Mesothelial cell of epicardium (in vitro differentiated cells): ENCODE data around the gene C2CD3. TPM values are rescaled to one million over a fixed set of nuclear protein-coding genes. Genes with fewer than 3 reads are reported as not detected.
A peak's percentile ranks its signal among the peaks of the same experiment; 100 is the strongest.

ENCODE experiments used
- DNase-seq, 2 experiments: peaks; one replicate each; pipeline ENCODE4 v3.0.0; 2021; ENCODE audit warnings: low spot score in 2 of 2; ENCODE audit not compliant: unreplicated experiment in 2 of 2
- H3K27ac Mint-ChIP-seq: 2 replicates; pipeline ENCODE4 v1.8.0; 2021; ENCODE audit warnings: mixed read lengths
- H3K27me3 Mint-ChIP-seq: 2 replicates; pipeline ENCODE4 v1.8.0; 2021; ENCODE audit warnings: low read depth, mixed read lengths
- H3K36me3 Mint-ChIP-seq: 2 replicates; pipeline ENCODE4 v1.8.0; 2021; ENCODE audit warnings: mixed read lengths
- H3K4me1 Mint-ChIP-seq: 2 replicates; pipeline ENCODE4 v1.8.0; 2021; ENCODE audit warnings: mixed read lengths
- H3K4me3 Mint-ChIP-seq: 2 replicates; pipeline ENCODE4 v1.8.0; 2021; ENCODE audit warnings: mild to moderate bottlenecking, moderate library complexity, mixed read lengths
- H3K9me3 Mint-ChIP-seq: 2 replicates; pipeline ENCODE4 v1.8.0; 2021; ENCODE audit warnings: mixed read lengths
- total RNA-seq: library from RNA; stranded (reverse); gene quantifications from 3 replicates; pipeline ENCODE4 v1.2.1, GENCODE V29; 2021
- TF ChIP-seq, protein P1 (sequence below): fragments of 200-600 bp; sonication (generic); IDR thresholded peaks from one replicate; pipeline ENCODE4 v1.5.0; 2021; ENCODE audit warnings: antibody characterized with exemption; ENCODE audit not compliant: unreplicated experiment

C2CD3 gene
- total RNA-seq, 1 donor from 2014 or later = 34.8 TPM

GRCh38 chr11:73981051-73981805, 189.6 kb downstream of the C2CD3 start:
- Mint-ChIP-seq H3K9me3 (no peaks in the 10 kb centered on the region), H3K27me3 (peaks cover 9% of the 10 kb centered on the region), H3K36me3 (peaks cover 11% of the 10 kb centered on the region), H3K4me3 (peak overlapping the region; percentile 82), H3K4me1 (peaks cover 25% of the 10 kb centered on the region), H3K27ac (no peak overlapping the region)
- no peak for DNase-seq
- TF ChIP-seq, protein P1, sequence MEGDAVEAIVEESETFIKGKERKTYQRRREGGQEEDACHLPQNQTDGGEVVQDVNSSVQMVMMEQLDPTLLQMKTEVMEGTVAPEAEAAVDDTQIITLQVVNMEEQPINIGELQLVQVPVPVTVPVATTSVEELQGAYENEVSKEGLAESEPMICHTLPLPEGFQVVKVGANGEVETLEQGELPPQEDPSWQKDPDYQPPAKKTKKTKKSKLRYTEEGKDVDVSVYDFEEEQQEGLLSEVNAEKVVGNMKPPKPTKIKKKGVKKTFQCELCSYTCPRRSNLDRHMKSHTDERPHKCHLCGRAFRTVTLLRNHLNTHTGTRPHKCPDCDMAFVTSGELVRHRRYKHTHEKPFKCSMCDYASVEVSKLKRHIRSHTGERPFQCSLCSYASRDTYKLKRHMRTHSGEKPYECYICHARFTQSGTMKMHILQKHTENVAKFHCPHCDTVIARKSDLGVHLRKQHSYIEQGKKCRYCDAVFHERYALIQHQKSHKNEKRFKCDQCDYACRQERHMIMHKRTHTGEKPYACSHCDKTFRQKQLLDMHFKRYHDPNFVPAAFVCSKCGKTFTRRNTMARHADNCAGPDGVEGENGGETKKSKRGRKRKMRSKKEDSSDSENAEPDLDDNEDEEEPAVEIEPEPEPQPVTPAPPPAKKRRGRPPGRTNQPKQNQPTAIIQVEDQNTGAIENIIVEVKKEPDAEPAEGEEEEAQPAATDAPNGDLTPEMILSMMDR = no peak

DNA sequence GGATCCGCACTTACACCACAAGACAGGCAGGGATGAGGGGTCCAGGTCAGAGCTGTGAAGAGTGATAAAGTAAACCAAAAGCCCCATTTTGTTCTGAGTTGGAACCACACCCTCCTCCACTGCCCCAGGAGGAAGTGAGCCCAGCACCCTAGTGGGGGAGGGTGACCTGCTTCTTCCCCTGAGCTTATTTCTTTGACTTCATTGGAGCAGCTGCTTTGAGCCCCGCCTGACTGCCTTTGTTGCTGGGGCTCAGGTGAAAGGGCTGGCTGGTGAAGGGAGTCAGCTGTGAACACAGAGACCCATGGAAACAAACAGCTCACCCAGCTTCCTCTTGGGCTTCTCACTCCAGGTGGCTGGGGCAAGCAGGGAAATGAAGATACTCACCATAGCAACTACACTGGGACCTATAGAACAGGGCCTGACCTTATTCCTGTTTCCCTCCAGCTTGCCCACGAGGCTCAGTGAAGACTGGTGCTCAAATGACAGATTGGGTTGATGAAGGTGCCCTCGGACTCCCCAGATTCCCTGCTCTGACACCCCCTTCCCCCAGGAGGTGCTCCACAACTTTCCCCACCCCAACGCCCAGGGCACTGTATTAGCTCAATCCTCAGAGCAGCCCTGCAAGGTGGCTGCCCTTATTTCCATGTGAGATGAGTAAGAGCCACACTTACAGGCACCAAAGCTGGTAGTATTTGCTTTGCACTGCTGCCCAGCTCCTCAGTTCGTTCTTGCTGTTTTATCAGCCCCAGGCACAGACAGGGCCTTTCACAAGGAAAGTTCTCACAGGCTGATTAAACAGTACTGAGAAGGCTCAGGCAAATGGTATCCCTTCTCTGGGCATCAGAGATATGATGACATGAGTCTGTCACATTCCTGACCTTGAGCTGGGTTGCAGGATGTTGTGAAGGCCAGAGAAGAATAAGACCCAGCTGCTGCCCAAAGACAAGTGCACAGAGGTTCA, 190.5 kb downstream of the C2CD3 start:
- no peak overlapping the region for H3K27ac Mint-ChIP-seq
- no peak for DNase-seq
- no peaks in the 10 kb centered on the region for H3K9me3 Mint-ChIP-seq
- H3K4me1 Mint-ChIP-seq = peaks cover 25% of the 10 kb centered on the region
- TF ChIP-seq, protein P1 = no peak
- H3K27me3 Mint-ChIP-seq = peaks cover 8% of the 10 kb centered on the region
- peaks cover 18% of the 10 kb centered on the region for H3K36me3 Mint-ChIP-seq
- H3K4me3 Mint-ChIP-seq = no peak overlapping the region

DNA sequence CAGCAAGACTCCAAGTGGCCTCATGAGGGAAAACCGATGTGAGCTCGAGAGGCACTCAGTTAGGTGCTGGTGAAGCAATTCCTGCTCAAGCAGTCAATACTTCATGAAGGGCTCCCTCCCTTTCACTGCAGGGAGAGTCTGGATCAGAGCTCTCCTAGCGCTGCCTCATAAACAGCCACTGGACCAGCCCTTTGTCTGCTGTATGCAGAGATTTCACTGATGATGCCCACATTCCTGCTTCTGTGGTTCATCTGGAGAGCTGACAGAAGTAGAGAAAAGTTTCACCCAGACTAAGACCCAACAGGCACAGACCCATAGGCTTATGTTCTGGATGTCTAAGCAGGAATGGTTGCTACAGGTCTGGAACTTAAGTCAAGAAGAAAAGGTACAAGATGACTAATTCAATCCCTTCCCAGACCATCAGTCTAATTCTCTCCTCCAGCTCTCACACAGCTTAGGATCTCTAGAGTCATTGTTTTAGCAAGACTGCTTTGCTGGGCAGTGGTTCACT, 192.2 kb downstream of the C2CD3 start:
- TF ChIP-seq, protein P1 = no peak
- Mint-ChIP-seq H3K27me3 (peaks cover 6% of the 10 kb centered on the region), H3K4me1 (peaks cover 23% of the 10 kb centered on the region), H3K36me3 (peaks cover 20% of the 10 kb centered on the region), H3K4me3 (no peak overlapping the region), H3K27ac (no peak overlapping the region), H3K9me3 (no peaks in the 10 kb centered on the region)
- no peak for DNase-seq

- peaks cover 18% of the 10 kb centered on the region for H3K4me1 Mint-ChIP-seq
- H3K27ac Mint-ChIP-seq = no peak overlapping the region
- no peaks in the 10 kb centered on the region for H3K9me3 Mint-ChIP-seq
- TF ChIP-seq, protein P1 = no peak
- peaks cover 6% of the 10 kb centered on the region for H3K27me3 Mint-ChIP-seq
- peaks cover 20% of the 10 kb centered on the region for H3K36me3 Mint-ChIP-seq
- no peak overlapping the region for H3K4me3 Mint-ChIP-seq
- DNase-seq = no peak
These were observed 192.8 kb downstream of the C2CD3 start for GRCh38 chr11:73977856-73978519.

- no peak for DNase-seq
- peaks cover 7% of the 10 kb centered on the region for H3K4me1 Mint-ChIP-seq
- no peak overlapping the region for H3K27ac Mint-ChIP-seq
- no peak overlapping the region for H3K4me3 Mint-ChIP-seq
- H3K36me3 Mint-ChIP-seq = peaks cover 20% of the 10 kb centered on the region
- no peaks in the 10 kb centered on the region for H3K27me3 Mint-ChIP-seq
- H3K9me3 Mint-ChIP-seq = no peaks in the 10 kb centered on the region
- TF ChIP-seq, protein P1 = no peak
These were observed 194.2 kb downstream of the C2CD3 start for GRCh38 chr11:73976451-73977151.
